Activated T-helper 1 cell treated with anti-CD3 and anti-CD28 coated beads, Interleukin-12 subunit alpha, Interleukin-12 subunit beta, Interleukin-2, Interleukin-4 antibody, amounts not matched to agents 30 ng/mL and 10 ng/mL and 1 ng/mL, durations not matched to agents 14 hours and 24 hours and 36 hours (primary cell): ENCODE data around the gene SLC35A4. TPM values are rescaled to one million over a fixed set of nuclear protein-coding genes. Genes with fewer than 3 reads are reported as not detected.
"Not testable (repeated sequence)": the region's sequence is repeated elsewhere in the genome, so short reads cannot be mapped to it uniquely, and the experiment has no call there.

Experiments used
- DNase-seq: peaks from one replicate; pipeline ENCODE4 v3.0.0; 2021; ENCODE audit warnings: low spot score
- H3K27ac Mint-ChIP-seq: one replicate; pipeline ENCODE4 v1.8.0; 2021; ENCODE audit warnings: mild to moderate bottlenecking, mixed read lengths
- H3K27me3 Mint-ChIP-seq: one replicate; pipeline ENCODE4 v1.8.0; 2022; ENCODE audit warnings: mild to moderate bottlenecking, moderate library complexity, mixed read lengths; ENCODE audit not compliant: insufficient read depth
- H3K36me3 Mint-ChIP-seq: one replicate; pipeline ENCODE4 v1.8.0; 2021; ENCODE audit warnings: low read depth, mixed read lengths
- H3K4me1 Mint-ChIP-seq: one replicate; pipeline ENCODE4 v1.8.0; 2021; ENCODE audit warnings: low read depth, mixed read lengths
- H3K4me3 Mint-ChIP-seq: one replicate; pipeline ENCODE4 v1.8.0; 2021; ENCODE audit warnings: mild to moderate bottlenecking, moderate library complexity, mixed read lengths
- H3K9me3 Mint-ChIP-seq: one replicate; pipeline ENCODE4 v1.8.0; 2021; ENCODE audit warnings: mixed read lengths
- intact Hi-C: fragments of 100-400 bp; cut with micrococcal nuclease; formaldehyde crosslinking; loops from one replicate; pipeline ENCODE4 v1.15.1; 2024
- total RNA-seq: library from RNA; stranded (reverse); gene quantifications from 2 replicates; pipeline ENCODE4 v1.2.3, GENCODE V29; 2022

SLC35A4 gene
- total RNA-seq, 1 donor from 2014 or later = 94.3 TPM

DNA sequence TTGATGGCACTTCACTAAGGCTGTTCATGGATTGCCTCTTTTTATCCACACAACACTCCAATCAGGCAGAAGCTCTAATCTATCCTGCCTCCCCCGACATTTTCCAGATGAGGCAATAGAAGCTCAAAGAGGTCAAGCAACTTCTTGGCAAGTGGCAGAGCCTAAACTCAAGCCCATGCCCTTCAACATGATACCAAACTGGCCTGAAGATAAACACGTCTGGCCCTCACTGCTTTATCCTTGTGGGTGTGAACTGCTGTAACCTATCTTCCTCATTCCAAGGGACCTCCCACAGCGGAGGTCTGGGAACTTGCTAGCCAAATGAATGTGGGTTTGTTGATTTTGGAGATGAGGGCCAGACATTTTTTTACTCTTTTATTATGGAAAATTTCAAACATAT lies 9.5 kb downstream of the SLC35A4 start:
- H3K4me1 Mint-ChIP-seq = peaks cover 13% of the 10 kb centered on the region
- H3K9me3 Mint-ChIP-seq = no peaks in the 10 kb centered on the region
- no peak overlapping the region for H3K4me3 Mint-ChIP-seq
- intact Hi-C loops = no loop called here
- H3K36me3 Mint-ChIP-seq = peaks cover 4% of the 10 kb centered on the region
- no peak for DNase-seq
- H3K27ac Mint-ChIP-seq = no peak overlapping the region
- H3K27me3 Mint-ChIP-seq = no peaks in the 10 kb centered on the region

DNA sequence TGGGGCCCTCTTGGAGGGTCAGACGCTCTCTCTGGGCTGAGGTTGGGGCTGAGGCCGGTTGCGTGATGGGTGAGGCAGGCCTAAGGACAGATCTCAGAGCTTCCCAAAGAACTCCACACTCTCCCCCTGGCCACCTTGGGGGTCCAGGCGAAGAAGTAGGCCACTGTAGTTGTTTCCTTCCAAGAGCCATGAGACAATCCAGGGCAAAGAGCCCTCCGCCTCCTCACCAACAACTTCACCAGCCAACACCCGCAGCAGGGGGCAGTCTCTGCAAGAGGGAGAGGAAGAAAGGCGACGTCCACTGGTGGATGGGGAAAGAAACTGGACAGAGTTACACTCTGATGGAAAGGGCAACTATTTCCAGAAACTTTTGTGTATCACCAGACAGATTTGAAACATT lies 10.7 kb downstream of the SLC35A4 start:
- Mint-ChIP-seq H3K27me3 (no peaks in the 10 kb centered on the region), H3K4me3 (no peak overlapping the region), H3K9me3 (no peaks in the 10 kb centered on the region), H3K27ac (no peak overlapping the region), H3K36me3 (peaks cover 2% of the 10 kb centered on the region), H3K4me1 (peaks cover 2% of the 10 kb centered on the region)
- DNase-seq = no peak
- intact Hi-C loops = no loop called here

DNA sequence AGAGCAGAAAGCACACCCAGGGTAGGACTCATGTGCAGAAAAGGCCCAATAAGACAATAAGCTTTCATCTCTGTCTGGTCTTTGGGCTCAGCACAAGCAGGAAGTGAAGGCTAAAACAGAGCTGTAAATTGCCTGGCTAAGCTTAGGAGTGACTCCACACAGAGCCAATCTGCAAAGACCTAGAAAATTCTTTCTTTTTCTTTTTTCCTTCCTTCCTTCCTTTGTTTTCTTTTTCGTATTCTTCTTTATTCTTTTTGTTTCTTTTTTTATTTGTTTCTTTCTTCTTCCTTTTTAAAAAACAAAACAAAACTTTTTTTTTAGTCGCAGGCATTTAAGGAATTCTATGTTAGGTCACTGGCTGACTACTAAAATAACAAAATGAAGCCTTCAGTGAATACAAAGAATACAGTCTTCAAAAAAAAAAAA lies 12.2 kb downstream of the SLC35A4 start:
- Mint-ChIP-seq H3K9me3 (no peaks in the 10 kb centered on the region), H3K27ac (no peak overlapping the region)
- no peak for DNase-seq

DNA sequence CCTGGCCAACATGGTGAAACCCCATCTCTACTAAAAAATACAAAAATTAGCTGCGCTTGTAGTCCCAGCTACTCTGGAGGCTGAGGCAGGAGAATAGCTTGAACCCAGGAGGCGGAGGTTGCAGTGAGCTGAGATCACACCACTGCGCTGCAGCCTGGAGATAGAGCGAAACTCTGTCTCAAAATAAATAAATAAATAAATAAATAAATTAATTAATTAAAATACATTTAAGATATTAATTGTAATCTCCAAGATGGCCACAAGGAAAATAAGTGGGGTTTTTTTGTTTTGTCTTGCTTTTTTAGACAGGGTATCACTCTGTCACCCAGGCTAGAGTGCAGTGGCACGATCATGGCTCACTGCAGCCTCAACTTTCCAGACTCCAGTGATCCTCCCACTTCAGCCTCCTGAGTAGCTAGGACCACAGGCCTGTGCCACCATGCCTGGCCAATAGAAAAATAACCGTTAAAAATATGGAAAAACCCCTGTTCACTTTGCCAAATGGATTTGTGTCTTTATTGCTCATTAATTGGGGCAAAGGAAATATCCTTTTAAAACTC lies 14.6 kb downstream of the SLC35A4 start:
- H3K4me3 Mint-ChIP-seq, H3K9me3 Mint-ChIP-seq, H3K27ac Mint-ChIP-seq, intact Hi-C loops, H3K4me1 Mint-ChIP-seq, H3K36me3 Mint-ChIP-seq, DNase-seq: not testable (repeated sequence)
- peaks cover 16% of the 10 kb centered on the region for H3K27me3 Mint-ChIP-seq

More for the DNA sequence above, 12.2 kb downstream of the SLC35A4 start:
- Mint-ChIP-seq H3K4me1 (no peaks in the 10 kb centered on the region), H3K27me3 (peaks cover 7% of the 10 kb centered on the region), H3K4me3 (no peak overlapping the region), H3K36me3 (no peaks in the 10 kb centered on the region)
- intact Hi-C loops = no loop called here

DNA sequence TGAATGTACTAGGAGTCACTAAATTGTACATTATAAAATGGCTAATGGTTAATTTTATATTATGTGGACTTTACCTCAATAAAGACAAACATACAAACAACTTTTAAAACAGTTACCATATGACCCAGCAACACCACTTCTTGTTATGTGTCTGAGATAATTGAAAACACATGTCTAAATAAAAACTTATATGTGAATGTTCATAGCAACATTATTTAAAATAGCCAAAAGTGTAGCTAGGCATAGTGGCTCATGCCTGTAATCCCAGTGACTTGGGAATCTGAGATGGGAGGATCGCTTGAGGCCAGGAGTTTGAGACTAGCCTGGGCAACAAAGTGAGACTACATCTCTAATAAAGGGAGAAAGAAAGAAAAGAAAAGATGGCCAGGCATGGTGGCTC lies 22.9 kb downstream of the SLC35A4 start:
- intact Hi-C loops = no loop called here
- Mint-ChIP-seq H3K4me1 (no peaks in the 10 kb centered on the region), H3K9me3 (no peaks in the 10 kb centered on the region), H3K4me3 (no peak overlapping the region), H3K36me3 (no peaks in the 10 kb centered on the region), H3K27ac (no peak overlapping the region), H3K27me3 (peaks cover 23% of the 10 kb centered on the region)
- no peak for DNase-seq

DNA sequence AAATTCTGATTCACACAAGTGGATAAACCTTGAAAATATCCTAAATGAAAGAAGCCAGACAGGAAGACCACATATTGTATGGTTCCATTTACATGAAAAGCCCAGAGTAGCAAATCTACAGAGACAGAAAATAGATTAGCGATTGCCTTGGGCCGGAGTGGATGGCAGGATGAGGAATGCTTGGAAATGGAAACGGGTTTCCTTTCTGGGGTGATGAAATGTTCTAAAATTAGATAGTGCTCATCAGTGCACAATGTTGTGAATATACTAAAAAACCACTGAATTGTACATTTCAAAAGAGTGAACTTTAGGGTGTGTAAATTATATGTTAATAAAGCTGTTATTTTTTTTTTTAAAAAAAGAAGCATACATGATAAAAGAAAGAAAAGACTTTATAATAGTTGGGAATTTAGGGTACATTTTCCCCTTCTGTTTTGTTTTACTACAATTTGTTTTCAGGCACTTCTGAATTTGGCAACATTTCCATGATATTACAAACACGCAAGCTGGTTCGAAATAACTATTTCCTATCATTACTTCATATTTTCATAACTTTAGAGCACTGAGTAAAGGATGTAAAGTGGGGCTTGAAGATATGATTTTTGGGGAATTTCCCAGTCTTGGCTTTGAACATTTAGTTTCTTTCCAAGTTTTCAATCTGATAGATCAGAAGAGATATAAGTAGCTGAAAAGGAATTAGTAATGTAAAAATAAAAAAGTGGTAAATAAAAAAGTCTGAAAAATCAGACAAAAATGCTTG lies 23.9 kb downstream of the SLC35A4 start:
- Mint-ChIP-seq H3K9me3 (no peaks in the 10 kb centered on the region), H3K4me1 (no peaks in the 10 kb centered on the region)

DNA sequence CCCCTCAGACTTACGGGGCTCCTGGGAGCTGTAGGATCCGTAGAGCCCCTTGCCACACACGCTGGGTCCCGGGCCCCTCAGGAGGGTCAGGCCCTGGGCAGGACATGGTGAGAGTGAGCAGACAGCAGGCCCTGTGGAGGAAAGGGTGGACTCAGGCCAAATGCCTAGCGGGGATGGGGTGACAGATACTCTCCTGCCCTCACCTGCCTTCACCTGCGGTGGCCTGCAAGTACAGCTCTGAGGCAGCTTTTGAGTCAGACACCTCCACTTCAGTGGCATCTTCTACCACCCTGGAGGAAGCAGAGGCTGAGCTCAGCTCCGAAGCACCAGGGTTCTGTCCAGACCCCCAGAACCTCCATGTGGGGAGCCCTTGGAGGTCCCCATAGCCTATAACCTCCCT lies 26.2 kb downstream of the SLC35A4 start:
- Mint-ChIP-seq H3K36me3 (no peaks in the 10 kb centered on the region), H3K4me3 (no peak overlapping the region), H3K9me3 (no peaks in the 10 kb centered on the region), H3K4me1 (no peaks in the 10 kb centered on the region), H3K27me3 (peaks cover 17% of the 10 kb centered on the region), H3K27ac (no peak overlapping the region)
- intact Hi-C loops = no loop called here
- DNase-seq = no peak

More for the DNA sequence above, 23.9 kb downstream of the SLC35A4 start:
- Mint-ChIP-seq H3K27me3 (peaks cover 17% of the 10 kb centered on the region), H3K4me3 (no peak overlapping the region), H3K36me3 (no peaks in the 10 kb centered on the region), H3K27ac (no peak overlapping the region)
- intact Hi-C loops = no loop called here
- no peak for DNase-seq

DNA sequence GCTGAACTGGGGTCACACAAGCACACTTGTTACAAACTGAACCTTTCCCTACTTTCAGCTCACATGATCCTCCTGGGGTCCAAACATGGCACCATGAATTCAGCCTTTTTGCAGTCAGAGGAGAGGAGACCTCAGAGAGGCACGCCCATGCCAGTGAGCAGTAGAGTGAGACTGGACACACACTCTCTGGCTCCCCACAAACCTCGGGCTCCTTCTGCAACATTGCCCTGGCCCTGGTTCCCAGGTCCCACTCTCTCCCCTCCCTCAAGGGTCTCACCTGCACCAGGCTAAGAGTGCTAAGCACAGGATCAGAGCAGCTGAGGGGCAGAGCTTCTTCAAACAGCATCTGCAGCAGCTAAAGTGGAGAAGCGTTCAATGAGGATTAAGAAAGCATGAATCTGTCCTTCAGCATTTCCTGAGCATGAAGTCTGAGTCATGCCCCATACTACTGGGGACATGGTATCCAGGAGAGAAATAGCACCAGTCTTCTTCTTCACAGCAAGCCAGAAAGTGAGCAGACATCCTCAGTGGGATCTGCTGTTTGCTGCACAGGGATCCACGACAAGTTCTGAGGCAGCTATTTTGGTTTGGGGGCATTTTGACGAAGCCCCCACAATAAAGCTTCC lies 27.2 kb downstream of the SLC35A4 start:
- DNase-seq = no peak
- intact Hi-C loops = no loop called here
- no peak overlapping the region for H3K27ac Mint-ChIP-seq
- peaks cover 8% of the 10 kb centered on the region for H3K27me3 Mint-ChIP-seq
- H3K36me3 Mint-ChIP-seq = no peaks in the 10 kb centered on the region
- H3K4me3 Mint-ChIP-seq = no peak overlapping the region
- H3K9me3 Mint-ChIP-seq = no peaks in the 10 kb centered on the region
- no peaks in the 10 kb centered on the region for H3K4me1 Mint-ChIP-seq

DNA sequence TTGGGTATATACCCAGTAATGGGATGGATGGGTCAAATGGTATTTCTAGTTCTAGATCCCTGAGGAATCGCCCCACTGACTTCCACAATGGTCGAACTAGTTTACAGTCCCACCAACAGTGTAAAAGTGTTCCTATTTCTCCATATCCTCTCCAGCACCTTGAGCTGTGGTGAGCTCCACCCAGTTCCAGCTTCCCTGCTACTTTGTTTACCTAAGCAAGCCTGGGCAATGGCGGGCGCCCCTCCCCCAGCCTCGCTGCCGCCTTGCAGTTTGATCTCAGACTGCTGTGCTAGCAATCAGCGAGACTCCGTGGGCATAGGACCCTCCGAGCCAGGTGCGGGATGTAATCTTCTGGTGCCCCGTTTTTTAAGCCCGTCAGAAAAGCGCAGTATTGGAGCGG lies 28.4 kb downstream of the SLC35A4 start:
- H3K27ac Mint-ChIP-seq, H3K4me3 Mint-ChIP-seq, DNase-seq, intact Hi-C loops, H3K27me3 Mint-ChIP-seq, H3K36me3 Mint-ChIP-seq, H3K9me3 Mint-ChIP-seq, H3K4me1 Mint-ChIP-seq: not testable (repeated sequence)

DNA sequence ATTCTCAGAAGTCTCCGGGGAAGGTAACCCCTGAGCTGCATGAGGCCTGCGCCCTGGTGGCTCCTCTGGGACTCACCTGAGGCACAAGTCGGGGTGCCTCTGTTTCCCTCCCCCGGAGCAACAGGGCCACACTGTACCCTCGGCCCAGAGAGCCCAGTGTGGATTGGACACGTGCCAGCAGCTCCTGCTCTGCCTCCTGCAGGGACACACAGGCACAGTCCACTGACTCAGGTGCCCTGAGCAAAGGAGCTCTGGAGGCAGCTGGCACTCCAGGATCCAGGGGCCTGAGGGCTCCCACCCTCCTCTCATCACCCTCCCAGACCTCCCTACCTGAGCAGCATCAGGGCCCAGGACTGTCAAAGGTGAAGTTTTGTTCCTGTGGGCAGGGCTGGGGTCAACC lies 29.5 kb downstream of the SLC35A4 start:
- DNase-seq = no peak
- intact Hi-C loops = no loop called here
- Mint-ChIP-seq H3K4me1 (no peaks in the 10 kb centered on the region), H3K27ac (no peak overlapping the region), H3K27me3 (peaks cover under 1% of the 10 kb centered on the region), H3K4me3 (no peak overlapping the region), H3K36me3 (no peaks in the 10 kb centered on the region), H3K9me3 (no peaks in the 10 kb centered on the region)

DNA sequence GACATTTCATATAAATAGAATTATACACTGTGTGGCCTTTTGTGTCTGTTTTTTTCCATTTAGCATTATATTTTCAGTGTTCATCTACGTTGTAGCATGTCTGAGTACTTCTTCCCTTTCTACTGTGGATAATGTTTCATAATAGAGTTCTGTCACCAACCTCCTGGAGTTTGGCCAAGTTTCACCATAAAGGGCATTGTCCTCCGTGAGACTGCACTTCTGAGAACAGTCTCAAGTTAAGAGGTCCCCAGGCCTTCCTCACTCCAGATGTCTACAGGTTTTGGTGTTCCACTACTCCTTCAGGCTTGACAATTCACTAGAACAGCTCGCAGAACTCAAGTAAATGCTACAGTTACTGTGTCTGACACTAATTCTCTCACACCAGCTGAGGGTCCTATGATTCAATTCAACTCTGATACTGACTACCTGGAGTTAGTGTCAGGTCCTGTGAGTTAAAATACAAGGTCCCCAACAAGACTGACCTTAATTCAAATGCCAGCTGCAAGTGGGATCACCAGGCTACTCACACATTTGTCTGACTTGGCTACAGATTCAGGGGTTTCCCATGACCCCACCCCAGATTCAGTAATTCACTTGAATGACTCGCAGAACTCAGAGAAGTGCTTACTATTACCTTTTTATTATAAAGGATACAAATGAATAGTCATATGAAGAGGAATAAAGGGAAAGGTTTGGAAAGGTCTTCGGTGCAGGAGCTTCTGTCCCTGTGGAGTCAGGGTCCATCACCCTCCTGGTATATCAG lies 31.1 kb downstream of the SLC35A4 start:
- H3K4me1 Mint-ChIP-seq = no peaks in the 10 kb centered on the region

DNA sequence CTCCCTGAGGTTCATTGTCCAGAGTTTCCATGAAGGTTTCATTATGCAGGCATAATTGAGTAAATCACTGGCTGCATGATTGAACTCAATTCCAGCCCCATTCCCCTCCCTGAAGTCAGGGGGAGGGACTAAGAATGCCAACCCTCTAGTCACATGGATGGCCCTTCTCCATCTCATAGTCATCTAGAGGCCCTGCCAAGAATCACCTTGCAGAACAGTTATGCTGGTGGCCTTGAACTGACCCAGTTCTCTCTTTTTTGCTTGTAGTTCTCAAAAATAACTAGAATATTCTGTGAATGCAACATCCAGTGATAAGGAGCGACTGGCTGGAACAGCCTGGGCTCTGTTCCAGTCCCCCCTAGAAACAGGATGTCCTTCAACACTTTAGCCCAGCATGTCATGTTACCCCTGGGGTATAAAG lies 31.7 kb downstream of the SLC35A4 start:
- H3K9me3 Mint-ChIP-seq = no peaks in the 10 kb centered on the region
- H3K27me3 Mint-ChIP-seq = no peaks in the 10 kb centered on the region
- no peaks in the 10 kb centered on the region for H3K36me3 Mint-ChIP-seq
- H3K4me1 Mint-ChIP-seq = no peaks in the 10 kb centered on the region
- DNase-seq = no peak
- H3K4me3 Mint-ChIP-seq = no peak overlapping the region
- H3K27ac Mint-ChIP-seq = no peak overlapping the region
- intact Hi-C loops = no loop called here

More for the DNA sequence above, 31.1 kb downstream of the SLC35A4 start:
- Mint-ChIP-seq H3K27ac (no peak overlapping the region), H3K27me3 (no peaks in the 10 kb centered on the region), H3K9me3 (no peaks in the 10 kb centered on the region), H3K4me3 (no peak overlapping the region), H3K36me3 (no peaks in the 10 kb centered on the region)
- intact Hi-C loops = no loop called here
- no peak for DNase-seq

DNA sequence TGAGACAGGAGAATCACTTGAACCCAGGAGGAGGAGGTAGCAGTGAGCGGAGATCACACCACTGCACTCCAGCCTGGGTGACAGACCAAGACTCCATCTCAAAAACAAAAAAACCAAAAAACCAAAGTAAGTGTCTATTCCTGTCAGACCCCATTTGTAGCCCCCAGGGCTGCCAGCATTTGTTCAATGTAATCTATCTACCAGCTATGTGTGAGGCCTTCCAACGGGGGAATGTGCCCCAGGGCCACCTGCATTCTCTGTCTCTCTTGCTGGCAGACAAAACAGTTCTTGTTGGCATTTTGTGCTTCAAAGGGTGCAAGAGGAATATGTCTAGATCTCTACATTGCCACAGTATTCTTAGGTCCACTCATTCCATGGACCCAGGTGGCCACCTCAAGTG lies 34.2 kb downstream of the SLC35A4 start:
- intact Hi-C loops = no loop called here
- no peaks in the 10 kb centered on the region for H3K4me1 Mint-ChIP-seq
- H3K27ac Mint-ChIP-seq = no peak overlapping the region
- H3K36me3 Mint-ChIP-seq = no peaks in the 10 kb centered on the region
- H3K27me3 Mint-ChIP-seq = no peaks in the 10 kb centered on the region
- no peak overlapping the region for H3K4me3 Mint-ChIP-seq
- DNase-seq = no peak
- H3K9me3 Mint-ChIP-seq = no peaks in the 10 kb centered on the region
